Suppressor macrophage (primary cell): ENCODE data around the gene STK11.

Experiments
- DNase-seq, 4 experiments: peaks; one replicate each; pipeline ENCODE4 v3.0.0-alpha.2; 2020 to 2022

The STK11 gene

DNA sequence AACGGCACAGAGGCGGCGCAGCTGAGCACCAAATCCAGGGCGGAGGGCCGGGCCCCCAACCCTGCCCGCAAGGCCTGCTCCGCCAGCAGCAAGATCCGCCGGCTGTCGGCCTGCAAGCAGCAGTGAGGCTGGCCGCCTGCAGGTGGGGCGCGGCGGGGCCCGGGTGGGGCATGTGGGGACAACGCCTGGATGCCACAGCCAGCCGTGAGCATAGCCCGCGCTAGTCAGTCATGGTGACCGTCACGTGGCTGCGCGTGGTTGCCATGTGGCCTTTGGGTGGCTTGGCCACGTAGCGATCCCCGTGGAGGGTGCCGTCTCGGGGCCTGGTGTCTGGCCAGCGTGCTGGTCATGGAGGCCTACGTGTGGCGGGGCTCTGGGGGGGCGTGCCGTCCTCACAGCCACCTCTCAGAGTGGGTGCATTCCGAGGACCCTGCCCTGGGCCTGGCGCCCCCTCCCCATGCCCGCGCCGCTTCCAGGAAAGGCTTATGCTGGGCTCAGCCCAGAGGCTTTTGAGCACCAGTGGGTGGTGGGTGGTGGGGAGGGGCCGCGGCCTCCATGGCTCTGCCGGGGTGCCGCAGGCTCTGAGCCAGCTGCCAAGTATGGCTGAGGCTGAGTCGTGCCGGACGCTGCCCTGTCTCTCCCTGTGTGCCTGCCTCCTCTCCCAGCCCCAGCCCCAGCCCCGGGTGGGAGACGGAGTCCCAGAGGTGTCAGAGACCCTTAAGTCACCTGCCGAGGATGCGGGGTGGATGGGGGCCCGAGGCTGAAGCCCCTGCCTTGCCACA lies 21.1 kb downstream of the STK11 start:
- no peak for DNase-seq

DNA sequence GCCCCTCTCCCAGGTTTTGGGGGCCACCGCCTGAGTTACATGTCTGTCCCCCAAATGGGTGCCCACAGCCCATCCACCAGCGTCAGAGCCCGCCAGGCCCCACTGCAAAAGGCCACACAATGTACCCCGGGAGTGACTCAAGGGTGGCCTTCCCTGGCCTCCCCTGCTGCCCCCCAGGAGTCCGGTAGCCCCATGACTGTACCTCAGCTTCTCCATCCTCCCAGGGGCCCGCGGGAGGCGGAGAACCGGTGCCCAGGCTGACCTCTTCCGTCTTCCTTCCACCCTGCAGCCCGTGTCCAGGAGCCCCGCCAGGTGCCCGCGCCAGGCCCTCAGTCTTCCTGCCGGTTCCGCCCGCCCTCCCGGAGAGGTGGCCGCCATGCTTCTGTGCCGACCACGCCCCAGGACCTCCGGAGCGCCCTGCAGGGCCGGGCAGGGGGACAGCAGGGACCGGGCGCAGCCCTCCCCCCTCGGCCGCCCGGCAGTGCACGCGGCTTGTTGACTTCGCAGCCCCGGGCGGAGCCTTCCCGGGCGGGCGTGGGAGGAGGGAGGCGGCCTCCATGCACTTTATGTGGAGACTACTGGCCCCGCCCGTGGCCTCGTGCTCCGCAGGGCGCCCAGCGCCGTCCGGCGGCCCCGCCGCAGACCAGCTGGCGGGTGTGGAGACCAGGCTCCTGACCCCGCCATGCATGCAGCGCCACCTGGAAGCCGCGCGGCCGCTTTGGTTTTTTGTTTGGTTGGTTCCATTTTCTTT lies 21.9 kb downstream of the STK11 start:
- DNase-seq, result no peak

DNA sequence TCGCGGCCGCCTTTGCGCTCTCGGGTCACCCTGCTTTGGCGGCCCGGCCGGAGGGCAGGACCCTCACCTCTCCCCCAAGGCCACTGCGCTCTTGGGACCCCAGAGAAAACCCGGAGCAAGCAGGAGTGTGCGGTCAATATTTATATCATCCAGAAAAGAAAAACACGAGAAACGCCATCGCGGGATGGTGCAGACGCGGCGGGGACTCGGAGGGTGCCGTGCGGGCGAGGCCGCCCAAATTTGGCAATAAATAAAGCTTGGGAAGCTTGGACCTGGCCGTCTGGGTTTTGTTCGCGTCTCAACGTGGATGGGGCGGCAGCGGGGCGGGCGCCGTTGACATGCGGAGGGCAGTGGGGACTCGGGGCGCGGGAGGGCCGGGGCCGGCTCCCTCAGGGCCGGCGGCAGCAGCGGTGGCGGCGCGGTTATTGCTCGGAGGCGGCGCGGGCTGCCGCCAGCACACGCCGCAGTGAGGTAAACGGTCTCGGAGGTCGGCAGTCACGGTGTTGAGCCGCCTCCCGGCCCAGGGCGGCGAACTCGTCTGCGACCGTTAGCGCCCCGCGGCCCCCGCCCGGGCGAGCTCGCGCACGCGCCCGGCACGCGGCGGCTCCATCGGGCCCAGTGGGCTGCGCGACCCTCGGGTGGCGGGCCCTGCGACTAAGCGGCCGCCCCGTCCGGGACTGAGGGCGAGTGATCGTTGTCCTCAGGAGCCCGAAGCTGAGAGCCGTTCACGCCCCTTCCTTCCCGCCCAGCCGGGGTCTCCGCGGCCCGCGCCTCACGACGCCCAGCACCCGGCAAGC lies 22.8 kb downstream of the STK11 start:
- no peak for DNase-seq

DNA sequence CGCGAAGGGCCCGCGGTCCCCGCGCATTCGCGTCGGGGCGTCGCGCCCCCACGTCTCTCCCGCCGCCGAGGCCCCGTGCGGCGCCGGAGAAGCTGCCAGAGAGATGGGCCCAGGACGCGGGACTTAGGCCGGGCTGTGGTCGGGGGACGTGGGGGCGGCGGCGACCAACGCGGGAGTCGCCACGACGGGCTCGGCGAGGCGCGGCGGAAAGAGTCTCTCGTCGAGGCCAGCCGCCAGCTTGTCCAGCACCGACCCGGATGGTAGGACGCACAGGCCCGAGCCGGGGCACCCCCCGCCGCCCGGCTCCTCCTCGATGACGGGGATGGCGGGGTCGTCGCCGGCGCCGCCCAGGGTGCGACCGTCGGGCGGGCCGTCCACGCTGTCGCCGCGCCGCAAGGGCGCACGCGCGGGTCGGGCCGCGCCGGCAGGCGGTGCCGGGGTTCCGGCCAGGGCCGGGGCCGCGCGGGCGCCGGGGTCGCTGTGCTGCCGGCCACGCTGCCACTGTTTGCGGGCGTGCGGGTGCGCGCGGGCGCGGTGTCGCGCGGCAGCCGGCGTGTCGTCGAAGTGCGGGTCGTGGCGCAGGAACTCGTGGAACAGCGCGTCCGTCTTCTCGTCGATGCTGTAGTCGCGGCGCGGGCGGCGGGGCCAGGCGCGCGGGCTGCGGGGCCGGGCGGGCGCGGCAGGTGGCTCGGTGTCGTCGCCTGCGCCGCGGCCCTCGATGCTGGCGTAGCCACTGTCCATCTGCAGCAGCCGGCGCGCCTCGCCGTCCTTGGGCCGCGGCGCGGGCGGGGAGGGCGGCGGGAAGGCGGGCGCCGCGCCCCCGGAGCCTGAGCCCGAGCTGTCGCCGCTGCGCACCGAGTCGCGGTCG lies 23.7 kb downstream of the STK11 start:
- no peak for DNase-seq

DNA sequence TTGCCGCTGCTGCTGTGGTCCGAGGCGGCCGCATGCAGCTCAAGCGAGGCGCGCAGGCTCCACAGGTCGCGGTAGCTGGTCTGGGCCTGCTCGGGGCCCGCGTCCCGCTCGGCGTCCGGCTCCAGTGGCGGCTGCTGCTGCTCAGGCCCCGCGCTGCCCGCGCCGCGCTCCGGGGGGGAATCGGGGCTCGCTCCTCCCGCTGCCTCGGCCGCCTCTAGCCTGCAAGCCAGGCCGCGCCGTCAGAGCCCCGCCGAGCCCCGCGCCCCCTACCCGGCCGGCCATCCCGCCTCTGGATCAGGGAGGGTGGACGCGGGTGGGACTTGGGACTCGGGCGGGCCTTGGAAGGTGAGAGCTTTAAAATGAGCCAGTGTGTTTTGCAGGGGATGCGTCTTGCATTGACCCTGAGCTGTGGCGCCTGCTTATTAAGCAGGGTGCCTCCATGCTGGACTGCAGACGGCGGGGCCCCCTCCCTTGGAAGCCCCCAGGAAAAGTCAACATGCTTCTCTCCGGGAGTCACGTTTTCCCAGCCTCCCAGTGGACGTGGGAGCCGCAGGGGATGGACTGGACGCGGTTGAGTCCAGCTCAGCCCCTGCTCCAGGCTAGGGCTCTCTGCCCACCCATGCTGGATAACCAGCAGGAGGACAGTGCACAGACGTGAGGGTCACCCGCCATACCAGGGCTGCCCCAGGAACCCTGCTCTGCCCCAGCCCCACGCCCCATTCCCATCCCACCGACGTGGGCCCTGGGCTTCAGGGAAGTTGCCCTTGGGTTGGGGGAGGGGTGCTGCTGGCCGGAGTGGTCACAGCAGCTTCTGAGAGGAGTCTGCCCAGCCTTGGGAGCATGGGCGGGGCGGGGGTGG lies 24.6 kb downstream of the STK11 start:
- DNase-seq, result no peak

DNA sequence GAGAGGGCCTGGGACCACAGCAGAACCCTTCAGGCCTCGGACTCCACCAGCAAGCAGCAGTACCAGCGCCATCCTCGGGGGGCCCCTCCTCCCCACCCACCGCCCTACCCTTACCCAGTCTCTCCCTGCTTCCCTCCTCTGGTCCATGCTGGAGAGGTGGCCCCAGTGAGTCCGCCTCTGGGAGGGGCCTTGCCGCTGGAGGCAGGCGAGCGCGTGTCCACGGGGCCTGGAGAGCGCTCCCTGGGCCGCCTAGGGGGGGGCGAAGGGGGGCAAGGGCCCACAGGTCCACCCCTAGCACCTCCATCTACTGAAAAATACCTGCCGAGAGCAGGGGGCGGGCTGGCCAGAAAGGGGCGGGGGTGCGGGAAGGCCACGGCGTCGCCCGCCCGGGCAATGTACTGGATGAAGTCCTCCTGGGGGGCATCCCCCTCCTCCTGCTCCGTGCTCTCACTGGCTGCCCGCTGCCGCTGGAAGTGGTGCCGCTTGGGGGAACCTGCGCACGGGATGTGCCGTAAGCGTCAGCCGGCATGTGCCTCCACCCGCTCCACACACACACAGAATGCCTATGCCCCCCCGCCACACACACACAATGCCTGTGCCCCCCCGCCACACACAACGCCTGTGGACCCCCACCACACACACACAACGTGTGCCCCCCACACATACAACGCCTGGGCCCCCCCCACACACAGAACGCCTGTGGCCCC lies 25.4 kb downstream of the STK11 start:
- DNase-seq, result no peak

DNA sequence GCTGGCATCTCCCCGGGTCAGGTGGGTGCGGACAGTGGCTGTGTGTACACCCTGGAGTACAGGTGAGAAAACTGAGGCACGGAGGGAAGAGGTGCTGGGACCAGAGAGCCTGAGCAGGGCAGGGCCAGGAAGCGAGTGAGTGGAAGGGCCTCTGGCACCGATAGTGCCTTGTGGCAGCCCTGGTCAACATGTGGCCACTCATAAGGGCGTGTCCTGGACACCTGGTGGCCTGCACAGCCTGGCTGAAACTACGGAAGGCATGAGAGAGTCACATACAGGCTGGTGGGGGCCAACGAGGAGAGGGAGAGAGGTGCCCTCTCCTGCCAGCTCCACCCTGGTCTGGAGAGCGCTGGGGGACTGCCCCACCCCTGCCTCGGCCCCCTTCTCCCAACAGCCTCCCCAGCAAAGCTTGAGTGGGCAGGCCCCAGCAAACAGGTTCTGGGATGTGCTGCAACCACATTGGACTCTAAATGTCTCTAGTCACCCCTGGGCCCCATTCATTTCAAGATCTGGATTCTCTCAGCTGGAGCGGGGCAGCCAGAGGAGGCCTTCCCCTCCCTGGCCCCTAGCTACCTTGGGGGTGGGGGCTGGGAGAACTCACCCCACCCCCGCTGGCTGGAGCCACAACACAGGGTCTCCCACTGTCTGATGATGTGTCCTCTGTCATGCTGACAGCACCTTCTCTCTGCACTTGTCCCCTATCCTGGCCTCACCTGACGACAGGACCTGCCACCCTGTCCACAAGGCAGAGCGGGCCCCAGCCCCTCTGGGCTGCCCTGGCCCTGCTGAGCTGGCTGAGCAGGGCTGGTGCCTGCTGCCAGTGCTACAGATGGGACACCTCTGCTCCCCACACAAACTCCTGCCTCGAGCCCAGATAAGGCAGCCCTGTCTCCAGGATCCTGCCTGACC lies 26.4 kb downstream of the STK11 start:
- DNase-seq, result no peak

DNA sequence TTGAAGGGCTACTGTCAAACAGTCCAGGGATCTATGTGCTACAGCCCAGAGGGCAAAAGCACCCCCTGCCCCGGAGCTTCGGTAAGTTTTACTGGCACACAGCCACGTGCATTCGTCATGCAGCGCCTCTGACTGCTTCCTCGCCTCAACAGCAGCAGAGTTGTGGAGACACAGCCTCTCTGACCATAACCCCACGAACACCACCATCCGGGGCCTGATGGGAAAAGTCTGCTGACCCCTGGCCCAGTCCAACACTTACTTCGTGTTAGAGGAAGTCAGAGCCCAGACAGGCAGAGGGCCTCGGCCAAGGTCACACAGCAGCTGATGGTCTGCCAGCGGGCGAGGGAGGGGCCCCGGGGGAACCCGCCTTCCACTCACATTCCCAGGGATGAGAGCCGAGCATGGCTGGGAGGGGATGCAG lies 27.1 kb downstream of the STK11 start:
- peak in 3 of 4 experiments; percentile 39 to 70 (median 55) for DNase-seq

DNA sequence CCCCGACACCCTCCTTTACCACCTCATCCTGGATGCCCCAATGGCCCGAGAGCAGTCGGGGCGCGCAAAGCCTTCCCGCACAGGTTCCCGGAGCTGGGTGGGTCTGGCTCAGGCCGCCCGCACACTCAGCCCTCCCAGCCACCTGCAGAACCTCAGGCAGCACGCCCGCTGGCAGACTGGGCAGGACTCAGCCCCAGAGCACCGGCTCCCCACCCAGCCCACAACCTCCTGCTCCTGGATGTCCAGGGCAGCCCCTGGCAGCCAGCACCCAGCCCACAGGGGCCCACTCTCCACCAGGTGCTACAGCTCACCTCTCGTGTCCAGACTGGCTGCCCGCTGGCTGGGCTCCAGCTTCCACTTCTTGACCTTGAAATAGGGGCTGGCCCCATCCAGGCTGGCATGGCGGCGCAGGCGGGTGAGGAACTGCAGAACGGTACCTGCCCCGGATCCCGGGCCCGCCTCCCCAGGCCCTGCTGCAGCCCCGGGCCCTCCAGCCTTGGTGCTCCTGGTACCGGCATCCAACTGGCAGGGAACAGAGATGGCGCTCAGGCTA lies 27.6 kb downstream of the STK11 start:
- DNase-seq, result no peak

DNA sequence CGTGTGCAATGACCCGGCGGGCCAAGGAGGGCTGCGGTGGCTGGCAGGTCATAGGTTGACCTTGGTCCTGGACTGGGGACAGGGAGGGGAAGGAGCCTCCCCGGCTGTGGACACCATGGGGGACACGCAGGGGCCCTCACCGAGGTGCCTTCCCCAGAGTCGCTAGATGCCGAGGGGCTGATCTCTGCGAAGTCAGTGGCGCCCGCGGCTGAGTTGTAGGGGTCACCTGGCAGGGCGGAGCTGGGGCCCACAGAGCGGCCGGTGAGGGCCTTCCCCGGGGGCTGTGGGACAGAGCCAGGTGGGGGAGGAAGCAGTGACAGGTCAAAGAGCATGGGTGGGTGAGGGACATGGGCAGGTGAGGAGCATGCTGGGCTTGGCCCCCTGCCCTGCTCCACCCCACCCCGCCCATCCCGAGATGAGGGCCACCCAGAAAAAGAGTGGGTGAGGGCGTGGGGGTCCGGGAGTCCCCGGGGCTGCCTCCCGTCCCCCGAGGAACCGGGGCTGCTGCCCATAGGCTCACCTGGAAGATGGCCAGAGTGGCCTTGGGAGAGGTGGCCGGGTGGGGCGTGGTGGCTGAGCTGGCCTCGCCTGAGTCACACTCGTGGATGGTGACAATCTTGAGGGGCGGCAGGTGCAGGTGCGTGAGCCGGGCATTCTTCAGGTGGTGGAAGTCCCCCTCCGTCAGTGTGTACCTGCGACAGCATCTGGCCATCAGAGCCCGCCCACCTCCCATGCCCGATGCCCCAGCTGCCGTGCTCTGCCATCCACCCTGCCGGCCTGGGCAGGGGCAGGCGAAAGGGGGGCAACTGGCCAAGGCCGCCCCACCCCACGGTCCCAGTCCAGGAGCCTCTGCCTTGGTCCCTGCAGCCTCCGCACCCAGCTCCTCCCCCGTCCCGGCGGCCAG lies 28.7 kb downstream of the STK11 start:
- DNase-seq, result no peak

DNA sequence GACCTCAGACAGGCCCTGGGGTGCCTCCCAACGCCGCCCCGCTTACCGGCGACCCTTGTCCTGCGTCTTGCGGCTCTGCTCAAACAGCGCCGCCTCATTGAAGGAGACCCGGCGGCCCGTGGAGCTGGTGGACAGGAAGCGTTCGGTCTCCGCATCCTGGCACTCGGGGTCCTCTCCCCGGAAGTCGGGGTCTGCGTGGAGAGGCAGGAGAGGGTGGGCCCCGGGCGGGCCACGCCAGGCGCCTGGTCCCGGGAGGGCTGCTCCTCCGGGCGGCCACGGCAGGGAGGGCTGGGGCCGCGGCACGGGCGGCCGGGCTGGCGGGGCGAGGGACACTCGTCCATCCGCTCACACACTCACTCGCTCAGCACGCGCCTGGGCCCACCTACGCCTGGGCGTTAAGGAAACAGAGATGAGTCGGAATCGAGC lies 29.4 kb downstream of the STK11 start:
- DNase-seq, result no peak

DNA sequence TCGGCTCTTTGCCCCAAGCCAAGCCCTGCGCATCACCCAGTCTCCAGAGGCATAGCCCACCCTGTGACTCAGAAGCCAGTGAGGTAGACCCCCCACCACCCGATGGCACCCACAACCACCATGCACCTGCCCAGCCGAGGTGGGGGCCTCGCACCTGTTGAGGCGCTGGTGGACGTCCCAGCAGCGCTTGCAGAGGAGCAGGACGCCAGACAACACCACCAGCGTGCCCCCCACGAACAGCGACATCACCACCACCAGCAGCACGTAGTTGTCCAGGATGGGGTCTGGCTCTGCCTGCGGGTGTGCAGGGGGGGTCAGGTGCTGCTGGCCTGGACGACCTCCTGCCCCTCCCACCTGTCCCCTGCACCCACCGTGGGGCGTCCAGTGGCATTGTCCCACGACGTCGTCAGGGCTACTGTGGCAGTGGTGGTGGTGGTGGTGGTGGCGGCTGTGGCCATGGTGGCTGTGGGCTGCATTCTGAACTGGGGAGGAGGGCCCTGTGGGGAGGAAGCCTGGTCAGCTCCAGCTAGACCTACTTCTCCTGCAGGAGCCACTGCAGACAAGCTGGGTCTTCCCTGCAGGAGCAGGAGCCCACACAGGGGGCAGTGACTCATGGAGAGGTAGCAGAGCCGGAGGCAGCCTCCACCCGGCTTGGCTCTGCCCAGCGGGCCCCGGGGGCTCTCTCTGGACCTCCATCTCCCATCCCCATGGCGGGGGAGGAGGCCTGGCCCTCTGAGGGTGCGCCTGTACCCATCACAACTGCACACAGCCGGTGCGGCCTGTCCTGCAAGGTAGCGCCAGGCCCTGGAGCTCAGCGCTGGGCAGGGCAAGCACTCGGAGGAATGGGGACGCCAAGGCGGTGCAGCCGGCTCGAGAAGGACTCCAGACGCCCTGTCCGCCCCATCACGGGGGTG lies 30.3 kb downstream of the STK11 start:
- DNase-seq, result no peak

DNA sequence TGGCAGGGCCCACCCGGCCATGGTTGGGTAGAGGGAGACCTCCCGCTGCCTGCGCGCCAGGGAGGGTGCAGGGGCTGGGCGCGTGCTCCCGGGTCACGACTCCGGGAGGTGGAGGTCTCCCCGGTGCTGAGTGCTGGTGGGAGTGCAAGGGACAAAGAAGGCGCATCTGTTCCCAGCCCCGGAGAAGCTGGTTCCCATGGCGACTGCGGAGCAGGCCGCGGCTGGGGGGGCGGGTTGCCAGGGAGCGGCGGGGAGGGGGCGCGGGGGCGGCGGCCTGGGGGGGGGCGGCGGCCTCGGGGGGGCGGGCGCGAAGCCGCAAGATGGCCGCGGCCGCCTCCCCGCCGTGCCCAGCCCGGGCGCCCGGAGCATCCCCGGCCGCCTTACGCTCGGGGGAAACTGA lies 31.0 kb downstream of the STK11 start:
- peak in 1 of 4 experiments; percentile 25 for DNase-seq

DNA sequence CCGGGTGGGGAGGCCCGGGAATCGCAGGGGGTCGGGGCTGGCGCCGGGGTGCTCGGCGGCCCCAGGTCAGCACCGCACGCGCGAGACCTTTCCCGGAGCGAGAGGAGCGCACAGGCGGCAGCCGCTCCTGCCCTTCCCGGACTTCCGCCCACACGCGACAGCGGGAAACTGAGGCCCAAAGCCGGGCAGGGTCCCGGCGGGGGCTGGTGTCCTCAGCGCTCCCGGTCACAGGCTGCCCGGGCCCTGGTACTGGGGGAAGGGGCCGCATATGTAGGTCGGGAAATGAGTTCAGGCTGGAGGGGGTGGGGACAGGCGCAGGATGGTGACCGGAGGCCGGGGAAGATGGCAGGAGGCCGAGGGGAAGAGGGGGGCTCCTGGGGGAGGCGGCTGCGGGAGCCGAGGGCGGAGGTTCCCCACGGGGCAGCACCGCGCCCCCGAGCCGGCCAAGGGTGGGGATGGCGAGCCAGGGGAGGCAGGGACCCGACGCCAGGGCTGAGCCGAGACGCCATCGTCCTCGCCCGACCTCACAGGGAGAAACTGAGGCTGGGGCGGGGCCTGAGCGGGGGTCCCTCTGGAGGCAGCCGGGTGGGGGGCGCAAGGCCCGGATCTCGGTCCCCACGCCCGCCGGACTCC lies 31.6 kb downstream of the STK11 start:
- DNase-seq, result peak in 3 of 4 experiments; percentile 33 to 44 (median 42)

DNA sequence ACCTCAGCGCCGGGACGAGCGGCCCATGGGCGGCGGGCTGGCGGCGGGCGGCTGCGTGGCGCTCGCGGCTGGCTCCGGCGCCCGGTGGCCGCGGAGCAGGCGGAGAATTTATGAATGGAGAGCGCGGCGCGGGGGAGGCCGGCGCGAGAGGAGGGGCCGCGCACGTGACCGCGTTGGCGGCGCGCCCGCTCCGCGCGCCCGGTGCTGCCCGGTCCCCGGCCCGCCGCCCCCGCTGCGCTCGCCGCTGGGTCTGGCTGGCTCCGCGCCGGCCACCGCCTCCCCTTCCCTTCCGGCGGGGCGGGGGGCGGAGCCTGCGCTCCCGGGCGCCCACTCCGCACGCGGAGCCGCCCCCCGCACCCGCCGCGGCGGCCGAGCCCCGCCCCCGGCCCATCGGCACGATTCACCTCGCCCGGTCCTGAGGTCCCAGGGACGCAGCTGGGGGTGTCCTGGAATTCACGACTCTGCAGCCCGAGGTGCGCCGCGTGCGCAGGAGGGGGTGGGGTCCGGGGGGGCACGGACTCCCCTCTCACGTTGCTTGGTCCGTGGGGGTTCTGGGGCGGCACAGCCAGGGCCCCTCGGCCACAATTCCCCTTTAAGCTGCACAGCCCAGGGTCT lies 32.3 kb downstream of the STK11 start, which contains the start of gene CBARP:
CBARP (minus strand) TSS at position 252 of the 615 bp plus-strand sequence. CDS start 1,905 bp downstream, outside the sequence.
- peak; percentile 68 to 87 (median 70) for DNase-seq
